Activated CD4-positive, alpha-beta T cell treated with anti-CD3 and anti-CD28 coated beads for 36 hours (primary cell): ENCODE measurements around the gene AMH. TPM values are rescaled to one million over a fixed set of nuclear protein-coding genes. Genes with fewer than 3 reads are reported as not detected.
A peak's percentile ranks its signal among the peaks of the same experiment; 100 is the strongest.

ENCODE experiments used
- ATAC-seq: fragments of 200-7000 bp; cut with Tn5 transposase; one replicate; pipeline ENCODE4 v1.10.0; 2021; ENCODE audit warnings: mild to moderate bottlenecking, moderate library complexity
- CTCF ChIA-PET: fragments of 350-600 bp; sonication (Branson Sonifier 250); formaldehyde crosslinking; loops from one replicate; lab custom pipeline; 2021; ENCODE audit warnings: antibody characterized with exemption; lab: Charles Lee
- POLR2A ChIA-PET: fragments of 350-600 bp; sonication (Branson Sonifier 250); formaldehyde crosslinking; loops from one replicate; lab custom pipeline; 2021; ENCODE audit warnings: antibody characterized with exemption, inconsistent platforms; lab: Charles Lee
- DNase-seq: peaks from one replicate; pipeline ENCODE4 v3.0.0-alpha.2; 2020
- H3K27ac Mint-ChIP-seq: one replicate; pipeline ENCODE4 v1.8.0; 2021; ENCODE audit warnings: mixed read lengths
- H3K27me3 Mint-ChIP-seq: one replicate; pipeline ENCODE4 v1.8.0; 2021; ENCODE audit warnings: mixed read lengths
- H3K36me3 Mint-ChIP-seq: one replicate; pipeline ENCODE4 v1.8.0; 2021; ENCODE audit warnings: low read depth, mixed read lengths
- H3K4me1 Mint-ChIP-seq: one replicate; pipeline ENCODE4 v1.8.0; 2021; ENCODE audit warnings: mixed read lengths
- H3K4me3 Mint-ChIP-seq: one replicate; pipeline ENCODE4 v1.8.0; 2021; ENCODE audit warnings: mild to moderate bottlenecking, moderate library complexity, mixed read lengths
- H3K9me3 Mint-ChIP-seq: one replicate; pipeline ENCODE4 v1.8.0; 2021; ENCODE audit warnings: low read depth, mixed read lengths
- intact Hi-C, 2 experiments: fragments of 100-400 bp; cut with DNase I in 1 of 2; cut with micrococcal nuclease in 1 of 2; formaldehyde crosslinking; loops; one replicate each; pipeline versions ENCODE4 v1.14.2 to v1.15.1; 2022 to 2024; cut with DNase I, micrococcal nuclease
- total RNA-seq, 2 experiments: library from RNA; stranded (reverse); gene quantifications; one replicate each; pipeline ENCODE4 v1.2.3, GENCODE V29; 2021

The AMH gene
- total RNA-seq, 2 experiments from 2014 or later, result 1.9 to 2.7 TPM

GRCh38 chr19:2237051-2237868, 11.9 kb upstream of the AMH start:
- peak overlapping the region; percentile 90 for H3K27ac Mint-ChIP-seq
- CTCF ChIA-PET, result interaction anchor here (0.5 to 4.5 kb wide), 4 partner anchors 23 to 180 kb away, joined by 3 to 52 read pairs (median 6); no protein-coding TSS in a partner anchor
- ATAC-seq, result no peak
- peaks cover 65% of the 10 kb centered on the region for H3K36me3 Mint-ChIP-seq
- peak overlapping the region; percentile 94 for H3K4me3 Mint-ChIP-seq
- DNase-seq, result no peak
- POLR2A ChIA-PET, result interaction anchor here (1.1 to 1.2 kb wide), 2 partner anchors 13 to 85 kb away, joined by 3 to 4 read pairs; no protein-coding TSS in a partner anchor
- no peaks in the 10 kb centered on the region for H3K27me3 Mint-ChIP-seq
- H3K9me3 Mint-ChIP-seq, result no peaks in the 10 kb centered on the region
- peaks cover 58% of the 10 kb centered on the region for H3K4me1 Mint-ChIP-seq
- intact Hi-C loops, result loop anchor here (2.0 to 10.0 kb wide), 6 partner anchors 86 to 500 kb away; partner anchors contain the start of genes AP3D1 (in 1 of the 2) and LMNB2 (in 1 of the 2)

- DNase-seq (no peak), ATAC-seq (no peak)
- intact Hi-C loops, result loop anchor here (2.0 to 10.0 kb wide), 7 partner anchors 15 to 499 kb away; partner anchors contain the start of genes AP3D1 (in 1 of the 2) and LMNB2 (in 1 of the 2)
- peak overlapping the region; percentile 94 for H3K4me3 Mint-ChIP-seq
- POLR2A ChIA-PET, result interaction anchor here (0.6 to 1.2 kb wide), 3 partner anchors 12 to 1304 kb away, joined by 3 to 9 read pairs (median 4); no protein-coding TSS in a partner anchor
- CTCF ChIA-PET, result interaction anchor here (0.5 to 4.5 kb wide), 5 partner anchors 22 to 179 kb away, joined by 3 to 52 read pairs (median 8); no protein-coding TSS in a partner anchor
- no peaks in the 10 kb centered on the region for H3K27me3 Mint-ChIP-seq
- H3K4me1 Mint-ChIP-seq, result peaks cover 64% of the 10 kb centered on the region
- H3K9me3 Mint-ChIP-seq, result no peaks in the 10 kb centered on the region
- peak overlapping the region; percentile 90 for H3K27ac Mint-ChIP-seq
- peaks cover 67% of the 10 kb centered on the region for H3K36me3 Mint-ChIP-seq
Observed at GRCh38 chr19:2237869-2238153, 11.3 kb upstream of the AMH start.

GRCh38 chr19:2239173-2239572, 9.9 kb upstream of the AMH start:
- ChIA-PET POLR2A (interaction anchor here (0.7 to 1.9 kb wide), 3 partner anchors 8 to 18 kb away, joined by 3 to 11 read pairs (median 7); partner anchors contain the start of gene AMH), CTCF (interaction anchor here (0.6 to 4.5 kb wide), 10 partner anchors 9 to 293 kb away, joined by 3 to 52 read pairs (median 4); no protein-coding TSS in a partner anchor)
- no peak for ATAC-seq
- Mint-ChIP-seq H3K9me3 (no peaks in the 10 kb centered on the region), H3K36me3 (peaks cover 61% of the 10 kb centered on the region), H3K4me3 (peak overlapping the region; percentile 94), H3K4me1 (peaks cover 62% of the 10 kb centered on the region), H3K27ac (peak overlapping the region; percentile 90), H3K27me3 (no peaks in the 10 kb centered on the region)
- DNase-seq, result no peak
- intact Hi-C loops, result loop anchor here (2.0 to 10.0 kb wide), 4 partner anchors 14 to 498 kb away; no protein-coding TSS in a partner anchor

- ATAC-seq, result no peak
- peaks cover 53% of the 10 kb centered on the region for H3K4me1 Mint-ChIP-seq
- intact Hi-C loops, result loop anchor here (2.0 to 10.0 kb wide), 4 partner anchors 13 to 497 kb away; no protein-coding TSS in a partner anchor
- DNase-seq, result peak; percentile 52
- H3K27me3 Mint-ChIP-seq, result no peaks in the 10 kb centered on the region
- peak overlapping the region; percentile 94 for H3K4me3 Mint-ChIP-seq
- ChIA-PET POLR2A (interaction anchor here (0.5 to 1.9 kb wide), 4 partner anchors 8 to 174 kb away, joined by 3 to 11 read pairs (median 6); partner anchors contain the start of gene AMH), CTCF (interaction anchor here (0.7 to 4.5 kb wide), 7 partner anchors 10 to 294 kb away, joined by 3 to 52 read pairs (median 5); no protein-coding TSS in a partner anchor)
- peaks cover 62% of the 10 kb centered on the region for H3K36me3 Mint-ChIP-seq
- H3K27ac Mint-ChIP-seq, result peak overlapping the region; percentile 79
- no peaks in the 10 kb centered on the region for H3K9me3 Mint-ChIP-seq
Observed at GRCh38 chr19:2239771-2240770, 9.1 kb upstream of the AMH start.

GRCh38 chr19:2240881-2241760, 8.0 kb upstream of the AMH start:
- H3K27me3 Mint-ChIP-seq, result no peaks in the 10 kb centered on the region
- H3K27ac Mint-ChIP-seq, result peak overlapping the region; percentile 78
- peaks cover 66% of the 10 kb centered on the region for H3K36me3 Mint-ChIP-seq
- DNase-seq (no peak), ATAC-seq (no peak)
- no peaks in the 10 kb centered on the region for H3K9me3 Mint-ChIP-seq
- POLR2A ChIA-PET, result interaction anchor here (0.7 kb wide), 1 partner anchor 34 kb away, joined by 3 read pairs; no protein-coding TSS in a partner anchor
- H3K4me3 Mint-ChIP-seq, result peak overlapping the region; percentile 94
- intact Hi-C loops, result no loop called here
- H3K4me1 Mint-ChIP-seq, result peaks cover 51% of the 10 kb centered on the region
- CTCF ChIA-PET, result interaction anchor here (0.7 to 4.5 kb wide), 4 partner anchors 12 to 33 kb away, joined by 3 to 52 read pairs (median 6); no protein-coding TSS in a partner anchor

- no peak for ATAC-seq
- Mint-ChIP-seq H3K9me3 (no peaks in the 10 kb centered on the region), H3K27me3 (no peaks in the 10 kb centered on the region), H3K36me3 (peaks cover 64% of the 10 kb centered on the region), H3K27ac (no peak overlapping the region), H3K4me1 (peaks cover 50% of the 10 kb centered on the region), H3K4me3 (no peak overlapping the region)
- no peak for DNase-seq
- intact Hi-C loops, result no loop called here
- ChIA-PET CTCF (interaction anchor here (0.7 kb wide), 1 partner anchor 19 kb away, joined by 3 read pairs; no protein-coding TSS in a partner anchor), POLR2A (no interaction called here)
Observed at GRCh38 chr19:2242092-2242537, 7.0 kb upstream of the AMH start.

- no peak overlapping the region for H3K4me3 Mint-ChIP-seq
- no peak overlapping the region for H3K27ac Mint-ChIP-seq
- ChIA-PET POLR2A (no interaction called here), CTCF (no interaction called here)
- ATAC-seq (no peak), DNase-seq (no peak)
- intact Hi-C loops, result no loop called here
- H3K4me1 Mint-ChIP-seq, result peaks cover 46% of the 10 kb centered on the region
- peaks cover 58% of the 10 kb centered on the region for H3K36me3 Mint-ChIP-seq
- no peaks in the 10 kb centered on the region for H3K27me3 Mint-ChIP-seq
- H3K9me3 Mint-ChIP-seq, result no peaks in the 10 kb centered on the region
Observed at GRCh38 chr19:2242816-2243215, 6.3 kb upstream of the AMH start.

- no peak for DNase-seq
- intact Hi-C loops, result no loop called here
- no peak overlapping the region for H3K27ac Mint-ChIP-seq
- ChIA-PET CTCF (no interaction called here), POLR2A (no interaction called here)
- H3K4me3 Mint-ChIP-seq, result no peak overlapping the region
- no peak for ATAC-seq
- no peaks in the 10 kb centered on the region for H3K9me3 Mint-ChIP-seq
- H3K27me3 Mint-ChIP-seq, result no peaks in the 10 kb centered on the region
- peaks cover 52% of the 10 kb centered on the region for H3K36me3 Mint-ChIP-seq
- peaks cover 39% of the 10 kb centered on the region for H3K4me1 Mint-ChIP-seq
Observed at GRCh38 chr19:2243274-2244124, 5.6 kb upstream of the AMH start.

GRCh38 chr19:2244125-2244411, 5.1 kb upstream of the AMH start:
- DNase-seq (no peak), ATAC-seq (no peak)
- POLR2A ChIA-PET, result no interaction called here
- no peaks in the 10 kb centered on the region for H3K27me3 Mint-ChIP-seq
- H3K4me3 Mint-ChIP-seq, result no peak overlapping the region
- intact Hi-C loops, result no loop called here
- peaks cover 50% of the 10 kb centered on the region for H3K36me3 Mint-ChIP-seq
- H3K4me1 Mint-ChIP-seq, result peaks cover 34% of the 10 kb centered on the region
- CTCF ChIA-PET, result no interaction called here
- H3K9me3 Mint-ChIP-seq, result no peaks in the 10 kb centered on the region
- H3K27ac Mint-ChIP-seq, result no peak overlapping the region
